Lung (tissue), 12 donors: ENCODE measurements around the gene WNT9B. TPM values are rescaled to one million over a fixed set of nuclear protein-coding genes. Genes with fewer than 3 reads are reported as not detected.

Experiments used
- ATAC-seq: fragments of 200-7000 bp; cut with Tn5 transposase; one replicate; pipeline ENCODE4 v1.9.1; 2020; ENCODE audit warnings: moderate number of reproducible peaks; ENCODE audit not compliant: insufficient read depth, low FRiP score
- DNase-seq, 3 donors: peaks; one replicate each; pipeline ENCODE4 v3.0.0-alpha.2; 2013 to 2017
- H3K27ac ChIP-seq, 2 donors: one replicate each; pipeline ENCODE4 v1.5.1; 2013; ENCODE audit warnings: mild to moderate bottlenecking in 2 of 2, moderate library complexity in 2 of 2, control low read depth in 1 of 2, inconsistent platforms in 1 of 2, low read depth in 1 of 2, low read length in 1 of 2
- H3K27me3 ChIP-seq, 3 donors: one replicate each; pipeline ENCODE4 v1.5.1; 2013; ENCODE audit warnings: low read length in 2 of 3; ENCODE audit not compliant: control insufficient read depth in 3 of 3, insufficient read depth in 3 of 3
- H3K36me3 ChIP-seq, 4 donors: one replicate each; pipeline ENCODE4 v1.5.1; 2013; ENCODE audit warnings: low read length in 4 of 4, mild to moderate bottlenecking in 1 of 4, moderate library complexity in 1 of 4; ENCODE audit not compliant: control insufficient read depth in 4 of 4, insufficient read depth in 4 of 4
- H3K4me1 ChIP-seq, 5 donors: one replicate each; pipeline ENCODE4 v1.5.1; 2013; ENCODE audit warnings: low read length in 5 of 5, mild to moderate bottlenecking in 2 of 5, moderate library complexity in 1 of 5; ENCODE audit not compliant: control insufficient read depth in 5 of 5, insufficient read depth in 5 of 5
- H3K4me3 ChIP-seq: one replicate; pipeline ENCODE4 v1.5.1; 2013; ENCODE audit warnings: mild to moderate bottlenecking, control low read depth, moderate library complexity
- H3K9ac ChIP-seq, 2 donors: one replicate each; pipeline ENCODE4 v1.5.1; 2013; ENCODE audit warnings: low read length in 2 of 2, control low read depth in 1 of 2; ENCODE audit not compliant: insufficient read depth in 1 of 2
- H3K9me3 ChIP-seq, 4 donors: one replicate each; pipeline ENCODE4 v1.5.1; 2013; ENCODE audit warnings: low read length in 3 of 4, mild to moderate bottlenecking in 1 of 4, moderate library complexity in 1 of 4; ENCODE audit not compliant: control insufficient read depth in 4 of 4, insufficient read depth in 3 of 4
- WGBS, 2 donors: extraction: QIAGEN DNeasy Blood & Tissue Kit; methylation state at CpG; one replicate each; pipeline ENCODE4 v1.1.7; 2013; 5-methylcytosine and 5-hydroxymethylcytosine counted together
- polyA plus RNA-seq, 2 donors: library from polyadenylated mRNA; stranded (reverse); fragments of 200-250 nt; gene quantifications; one replicate each; pipeline ENCODE4 v1.2.1, GENCODE V29; 2013
- total RNA-seq, 2 donors: library from RNA; depleted of rRNA in 1 of 2; stranded (reverse); fragments of >200 nt in 1 of 2; gene quantifications; one replicate each; pipeline ENCODE4 v1.2.1, GENCODE V29; 2014 to 2021
- TF ChIP-seq, protein P1 (sequence below): IDR thresholded peaks from 2 replicates; pipeline ENCODE4 v1.5.1; 2012; ENCODE audit warnings: mild to moderate bottlenecking; ENCODE audit errors: control extremely low read depth, extremely low read depth
- donor health status: control.
- donor health status: control.
- donor health status: Bipolar disorder and iron deficiency.
- donor health status: healthy.
- donor health status: DM: yes; HTN: yes; CAD: no.

The WNT9B gene
- total and polyA plus RNA-seq, 4 donors, result 0.11 to 0.33 (median 0.17) TPM

DNA sequence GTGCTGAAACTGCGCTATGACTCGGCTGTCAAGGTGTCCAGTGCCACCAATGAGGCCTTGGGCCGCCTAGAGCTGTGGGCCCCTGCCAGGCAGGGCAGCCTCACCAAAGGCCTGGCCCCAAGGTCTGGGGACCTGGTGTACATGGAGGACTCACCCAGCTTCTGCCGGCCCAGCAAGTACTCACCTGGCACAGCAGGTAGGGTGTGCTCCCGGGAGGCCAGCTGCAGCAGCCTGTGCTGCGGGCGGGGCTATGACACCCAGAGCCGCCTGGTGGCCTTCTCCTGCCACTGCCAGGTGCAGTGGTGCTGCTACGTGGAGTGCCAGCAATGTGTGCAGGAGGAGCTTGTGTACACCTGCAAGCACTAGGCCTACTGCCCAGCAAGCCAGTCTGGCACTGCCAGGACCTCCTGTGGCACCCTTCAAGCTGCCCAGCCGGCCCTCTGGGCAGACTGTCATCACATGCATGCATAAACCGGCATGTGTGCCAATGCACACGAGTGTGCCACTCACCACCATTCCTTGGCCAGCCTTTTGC lies 25.0 kb downstream of the WNT9B start:
- Histone ChIP-seq H3K4me3 (no peak overlapping the region), H3K27ac (no peak overlapping the region), H3K9me3 (peaks cover 0 to 2% (median 0%) of the 10 kb centered on the region in 4 donors), H3K27me3 (no peaks in the 10 kb centered on the region), H3K9ac (no peak overlapping the region), H3K4me1 (peaks cover 0 to 5% (median 0%) of the 10 kb centered on the region in 5 donors), H3K36me3 (no peaks in the 10 kb centered on the region)
- 77 to 90% methylated on average over 10 to 12 of the region's 12 CpGs for WGBS, 2 donors
- DNase-seq (no peak), ATAC-seq (no peak)
- TF ChIP-seq, protein P1, sequence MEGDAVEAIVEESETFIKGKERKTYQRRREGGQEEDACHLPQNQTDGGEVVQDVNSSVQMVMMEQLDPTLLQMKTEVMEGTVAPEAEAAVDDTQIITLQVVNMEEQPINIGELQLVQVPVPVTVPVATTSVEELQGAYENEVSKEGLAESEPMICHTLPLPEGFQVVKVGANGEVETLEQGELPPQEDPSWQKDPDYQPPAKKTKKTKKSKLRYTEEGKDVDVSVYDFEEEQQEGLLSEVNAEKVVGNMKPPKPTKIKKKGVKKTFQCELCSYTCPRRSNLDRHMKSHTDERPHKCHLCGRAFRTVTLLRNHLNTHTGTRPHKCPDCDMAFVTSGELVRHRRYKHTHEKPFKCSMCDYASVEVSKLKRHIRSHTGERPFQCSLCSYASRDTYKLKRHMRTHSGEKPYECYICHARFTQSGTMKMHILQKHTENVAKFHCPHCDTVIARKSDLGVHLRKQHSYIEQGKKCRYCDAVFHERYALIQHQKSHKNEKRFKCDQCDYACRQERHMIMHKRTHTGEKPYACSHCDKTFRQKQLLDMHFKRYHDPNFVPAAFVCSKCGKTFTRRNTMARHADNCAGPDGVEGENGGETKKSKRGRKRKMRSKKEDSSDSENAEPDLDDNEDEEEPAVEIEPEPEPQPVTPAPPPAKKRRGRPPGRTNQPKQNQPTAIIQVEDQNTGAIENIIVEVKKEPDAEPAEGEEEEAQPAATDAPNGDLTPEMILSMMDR, result no peak

DNA sequence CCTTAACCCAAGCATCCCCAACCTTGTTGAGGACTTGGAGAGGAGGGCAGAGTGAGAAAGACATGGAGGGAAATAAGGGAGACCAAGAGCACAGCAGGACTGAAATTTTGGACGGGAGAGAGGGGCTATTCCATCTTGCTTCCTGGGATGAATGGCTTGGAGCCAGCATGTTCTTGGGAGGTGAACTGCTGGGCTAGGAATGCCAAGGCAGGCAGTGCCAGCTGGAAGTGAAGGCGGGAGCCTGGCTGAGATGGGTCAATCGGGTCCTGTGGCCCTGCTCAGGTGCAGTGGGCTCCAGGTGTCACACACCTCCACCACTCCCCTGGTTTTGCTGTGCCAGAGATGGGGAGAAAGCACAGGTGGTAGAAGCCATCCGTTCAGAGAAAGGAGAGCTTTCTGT lies 25.5 kb downstream of the WNT9B start:
- Histone ChIP-seq H3K36me3 (no peaks in the 10 kb centered on the region), H3K4me3 (no peak overlapping the region), H3K27ac (no peak overlapping the region), H3K27me3 (no peaks in the 10 kb centered on the region), H3K9me3 (peaks cover 0 to 2% (median 0%) of the 10 kb centered on the region in 4 donors), H3K4me1 (peaks cover 0 to 5% (median 0%) of the 10 kb centered on the region in 5 donors), H3K9ac (no peak overlapping the region)
- 83 to 90% methylated on average over 4 of the region's 4 CpGs for WGBS, 2 donors
- ATAC-seq (no peak), DNase-seq (no peak)
- TF ChIP-seq, protein P1, result no peak

DNA sequence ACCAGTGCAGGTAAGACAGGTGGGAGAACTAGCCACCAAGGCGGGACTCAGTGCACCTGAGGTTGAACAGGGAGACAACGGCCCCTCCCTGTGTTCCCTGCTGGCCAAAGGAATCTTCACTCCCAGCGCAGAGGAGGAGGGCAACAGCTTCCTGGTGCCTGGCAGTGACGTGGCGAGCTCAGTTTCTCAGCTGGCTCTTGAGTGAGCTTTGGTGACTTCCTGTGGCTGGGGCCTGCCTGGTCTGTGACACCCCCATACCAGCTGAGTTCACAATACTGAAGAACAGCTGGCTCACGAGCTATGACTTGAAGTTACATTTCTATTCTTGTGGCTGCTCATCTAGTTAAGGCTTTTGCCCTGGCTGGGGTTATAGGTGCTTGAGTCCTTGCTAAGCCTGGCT lies 26.1 kb downstream of the WNT9B start:
- DNase-seq (no peak), ATAC-seq (no peak)
- Histone ChIP-seq H3K9me3 (peaks cover 0 to 2% (median 0%) of the 10 kb centered on the region in 4 donors), H3K36me3 (no peaks in the 10 kb centered on the region), H3K4me3 (no peak overlapping the region), H3K27ac (no peak overlapping the region), H3K4me1 (peaks cover 0 to 5% (median 0%) of the 10 kb centered on the region in 5 donors), H3K9ac (no peak overlapping the region), H3K27me3 (no peaks in the 10 kb centered on the region)
- TF ChIP-seq, protein P1, result no peak
- WGBS, 2 donors, result 58 to 64% methylated on average over 6 of the region's 6 CpGs

DNA sequence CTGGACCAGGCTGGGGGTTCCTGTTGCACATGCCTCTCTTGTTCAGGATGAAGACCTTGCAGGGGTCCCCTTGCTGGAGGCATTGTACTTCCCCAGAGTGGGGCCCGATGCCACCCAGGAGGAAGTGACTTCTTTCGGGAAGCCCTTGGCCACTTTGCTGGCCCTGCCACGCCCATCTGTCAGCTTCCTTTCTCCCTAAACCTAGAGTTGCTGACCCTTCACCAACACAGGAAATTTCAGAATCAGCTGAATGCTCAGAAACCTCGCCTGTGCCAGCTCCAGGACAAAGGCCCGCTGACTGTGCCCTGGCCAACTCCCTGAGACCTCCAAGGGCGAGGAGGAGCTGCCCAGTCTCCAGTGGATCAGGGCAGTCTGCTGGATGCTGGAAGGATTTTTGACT lies 26.7 kb downstream of the WNT9B start:
- no peak overlapping the region for H3K4me3 ChIP-seq
- peak; percentile 75 for ATAC-seq

More for the DNA sequence above, 26.7 kb downstream of the WNT9B start:
- no peak overlapping the region for H3K9ac ChIP-seq
- H3K4me1 ChIP-seq, result peaks cover 0 to 5% (median 0%) of the 10 kb centered on the region in 5 donors
- no peaks in the 10 kb centered on the region for H3K27me3 ChIP-seq
- WGBS, 2 donors, result 25 to 42% methylated on average over 6 of the region's 6 CpGs
- TF ChIP-seq, protein P1, result no peak
- no peaks in the 10 kb centered on the region for H3K36me3 ChIP-seq
- no peak for DNase-seq
- H3K9me3 ChIP-seq, result peaks cover 0 to 2% (median 0%) of the 10 kb centered on the region in 4 donors
- peak overlapping the region in 1 of 2 donors; percentile 37 for H3K27ac ChIP-seq
